Measurements from ENCODE around the gene BTLA.

BTLA gene

GRCh38 chr3:112416391-112417212, 82.7 kb downstream of the BTLA start:
- no peak for DNase-seq (ENCODE audit: extremely low read depth, low read depth)
- TF ChIP-seq, protein P1, sequence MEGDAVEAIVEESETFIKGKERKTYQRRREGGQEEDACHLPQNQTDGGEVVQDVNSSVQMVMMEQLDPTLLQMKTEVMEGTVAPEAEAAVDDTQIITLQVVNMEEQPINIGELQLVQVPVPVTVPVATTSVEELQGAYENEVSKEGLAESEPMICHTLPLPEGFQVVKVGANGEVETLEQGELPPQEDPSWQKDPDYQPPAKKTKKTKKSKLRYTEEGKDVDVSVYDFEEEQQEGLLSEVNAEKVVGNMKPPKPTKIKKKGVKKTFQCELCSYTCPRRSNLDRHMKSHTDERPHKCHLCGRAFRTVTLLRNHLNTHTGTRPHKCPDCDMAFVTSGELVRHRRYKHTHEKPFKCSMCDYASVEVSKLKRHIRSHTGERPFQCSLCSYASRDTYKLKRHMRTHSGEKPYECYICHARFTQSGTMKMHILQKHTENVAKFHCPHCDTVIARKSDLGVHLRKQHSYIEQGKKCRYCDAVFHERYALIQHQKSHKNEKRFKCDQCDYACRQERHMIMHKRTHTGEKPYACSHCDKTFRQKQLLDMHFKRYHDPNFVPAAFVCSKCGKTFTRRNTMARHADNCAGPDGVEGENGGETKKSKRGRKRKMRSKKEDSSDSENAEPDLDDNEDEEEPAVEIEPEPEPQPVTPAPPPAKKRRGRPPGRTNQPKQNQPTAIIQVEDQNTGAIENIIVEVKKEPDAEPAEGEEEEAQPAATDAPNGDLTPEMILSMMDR (IDR thresholded peaks at IDR 0.05; ENCODE audit: low read depth, low read length, missing control alignments): no peak
- no peak overlapping the region for H3K4me3 ChIP-seq (replicated peaks; ENCODE audit: low read depth, low read length)

DNA sequence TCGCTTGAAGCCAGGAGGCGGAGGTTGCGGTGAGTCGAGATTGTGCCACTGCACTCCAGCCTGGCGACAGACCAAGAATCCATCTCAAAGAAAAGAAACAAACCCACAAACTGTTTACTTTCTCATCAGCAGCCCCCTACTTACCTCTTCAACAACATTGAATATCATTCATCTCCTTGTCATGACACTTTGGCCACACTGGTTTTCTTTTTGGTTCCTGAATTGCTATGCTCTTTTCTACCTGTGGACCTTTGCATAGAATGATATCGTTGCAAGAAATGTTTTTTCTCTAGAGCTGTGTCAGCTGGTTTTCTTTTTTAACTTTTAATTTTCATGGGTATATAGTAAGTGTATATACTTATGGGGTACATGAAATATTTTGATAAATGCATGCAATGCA, 83.9 kb downstream of the BTLA start:
- DNase-seq (ENCODE audit: extremely low read depth, low read depth): no peak
- TF ChIP-seq, protein P1 (IDR thresholded peaks at IDR 0.05; ENCODE audit: low read depth, low read length, missing control alignments): no peak
- no peak overlapping the region for H3K4me3 ChIP-seq (replicated peaks; ENCODE audit: low read depth, low read length)
